Measurements from ENCODE around the gene PRLH. TPM values are rescaled to one million over a fixed set of nuclear protein-coding genes. Genes with fewer than 3 reads are reported as not detected.

Gene PRLH
- total and polyA plus RNA-seq, 4 donors: not detected

GRCh38 chr2:237536083-237536415, 30.3 kb upstream of the PRLH start:
- no peak overlapping the region for H3K9ac ChIP-seq (ENCODE audit: insufficient read depth in 1 of 2, low read length in 2 of 2)
- peaks cover 0 to 1% (median 0%) of the 10 kb centered on the region in 4 donors for H3K9me3 ChIP-seq (ENCODE audit: control insufficient read depth in 4 of 4, insufficient read depth in 3 of 4, low read length in 3 of 4)
- H3K27me3 ChIP-seq (ENCODE audit: control insufficient read depth in 3 of 3, insufficient read depth in 3 of 3, low read length in 2 of 3): peaks cover 0 to 3% (median 0%) of the 10 kb centered on the region in 3 donors
- no peak for DNase-seq
- no peak for ATAC-seq (ENCODE audit: insufficient read depth, low FRiP score)
- peaks cover 0 to 9% (median 0%) of the 10 kb centered on the region in 4 donors for H3K36me3 ChIP-seq (ENCODE audit: control insufficient read depth in 4 of 4, insufficient read depth in 4 of 4, low read length in 4 of 4)
- 76 to 96% methylated on average over 5 of the region's 5 CpGs for WGBS, 2 donors
- H3K27ac ChIP-seq (ENCODE audit: low read depth in 1 of 2, low read length in 1 of 2): no peak overlapping the region
- no peak overlapping the region for H3K4me3 ChIP-seq
- H3K4me1 ChIP-seq (ENCODE audit: control insufficient read depth in 5 of 5, insufficient read depth in 5 of 5, low read length in 5 of 5): peaks cover 0 to 2% (median 0%) of the 10 kb centered on the region in 5 donors
- no peak for TF ChIP-seq CTCF (IDR thresholded peaks at IDR 0.05; ENCODE audit: control extremely low read depth, extremely low read depth)

- TF ChIP-seq CTCF (IDR thresholded peaks at IDR 0.05; ENCODE audit: control extremely low read depth, extremely low read depth): no peak
- H3K4me1 ChIP-seq (ENCODE audit: control insufficient read depth in 5 of 5, insufficient read depth in 5 of 5, low read length in 5 of 5): peaks cover 0 to 2% (median 0%) of the 10 kb centered on the region in 5 donors
- H3K4me3 ChIP-seq: no peak overlapping the region
- no peak for ATAC-seq (ENCODE audit: insufficient read depth, low FRiP score)
- peaks cover 0 to 3% (median 0%) of the 10 kb centered on the region in 3 donors for H3K27me3 ChIP-seq (ENCODE audit: control insufficient read depth in 3 of 3, insufficient read depth in 3 of 3, low read length in 2 of 3)
- H3K9me3 ChIP-seq (ENCODE audit: control insufficient read depth in 4 of 4, insufficient read depth in 3 of 4, low read length in 3 of 4): peaks cover 0 to 1% (median 0%) of the 10 kb centered on the region in 4 donors
- no peak for DNase-seq
- no peak overlapping the region for H3K27ac ChIP-seq (ENCODE audit: low read depth in 1 of 2, low read length in 1 of 2)
- no peak overlapping the region for H3K9ac ChIP-seq (ENCODE audit: insufficient read depth in 1 of 2, low read length in 2 of 2)
- H3K36me3 ChIP-seq (ENCODE audit: control insufficient read depth in 4 of 4, insufficient read depth in 4 of 4, low read length in 4 of 4): peaks cover 0 to 11% (median 0%) of the 10 kb centered on the region in 4 donors
- 93 to 95% methylated on average over 9 of the region's 9 CpGs for WGBS, 2 donors
Observed at GRCh38 chr2:237536617-237537016, 29.8 kb upstream of the PRLH start.

- H3K9me3 ChIP-seq (ENCODE audit: control insufficient read depth in 4 of 4, insufficient read depth in 3 of 4, low read length in 3 of 4): peaks cover 0 to 1% (median 0%) of the 10 kb centered on the region in 4 donors
- H3K4me1 ChIP-seq (ENCODE audit: control insufficient read depth in 5 of 5, insufficient read depth in 5 of 5, low read length in 5 of 5): peaks cover 0 to 2% (median 0%) of the 10 kb centered on the region in 5 donors
- WGBS, 2 donors: 76% methylated on average over 29 of the region's 29 CpGs
- peaks cover 0 to 3% (median 0%) of the 10 kb centered on the region in 3 donors for H3K27me3 ChIP-seq (ENCODE audit: control insufficient read depth in 3 of 3, insufficient read depth in 3 of 3, low read length in 2 of 3)
- no peak for DNase-seq
- peaks cover 0 to 8% (median 0%) of the 10 kb centered on the region in 4 donors for H3K36me3 ChIP-seq (ENCODE audit: control insufficient read depth in 4 of 4, insufficient read depth in 4 of 4, low read length in 4 of 4)
- H3K4me3 ChIP-seq: no peak overlapping the region
- no peak overlapping the region for H3K9ac ChIP-seq (ENCODE audit: insufficient read depth in 1 of 2, low read length in 2 of 2)
- no peak overlapping the region for H3K27ac ChIP-seq (ENCODE audit: low read depth in 1 of 2, low read length in 1 of 2)
- TF ChIP-seq CTCF (IDR thresholded peaks at IDR 0.05; ENCODE audit: control extremely low read depth, extremely low read depth): no peak
- no peak for ATAC-seq (ENCODE audit: insufficient read depth, low FRiP score)
Observed at GRCh38 chr2:237538001-237538720, 28.2 kb upstream of the PRLH start.
